Panc1 (cell line): ENCODE results near the gene KCNMA1.

Experiments used
- POLR2AphosphoS5 ChIP-seq: IDR thresholded peaks from 2 replicates; pipeline ENCODE4 v1.6.1; 2012; ENCODE audit warnings: mild to moderate bottlenecking, low read depth, low read length, moderate library complexity
- SIN3A ChIP-seq: IDR thresholded peaks from 2 replicates; pipeline ENCODE4 v1.6.1; 2012; ENCODE audit warnings: low read depth, mild to moderate bottlenecking, low read length, moderate library complexity, borderline replicate concordance; ENCODE audit not compliant: insufficient read depth
- TCF7L2 ChIP-seq: IDR thresholded peaks from 2 replicates; pipeline ENCODE4 v1.6.1; 2011; ENCODE audit warnings: mild to moderate bottlenecking, low read depth, low read length, inconsistent platforms
- TF ChIP-seq, protein P1 (sequence below): fragments of 450-650 bp; IDR thresholded peaks from 2 replicates; pipeline ENCODE4 v1.5.1; 2017; ENCODE audit warnings: mild to moderate bottlenecking

DNA sequence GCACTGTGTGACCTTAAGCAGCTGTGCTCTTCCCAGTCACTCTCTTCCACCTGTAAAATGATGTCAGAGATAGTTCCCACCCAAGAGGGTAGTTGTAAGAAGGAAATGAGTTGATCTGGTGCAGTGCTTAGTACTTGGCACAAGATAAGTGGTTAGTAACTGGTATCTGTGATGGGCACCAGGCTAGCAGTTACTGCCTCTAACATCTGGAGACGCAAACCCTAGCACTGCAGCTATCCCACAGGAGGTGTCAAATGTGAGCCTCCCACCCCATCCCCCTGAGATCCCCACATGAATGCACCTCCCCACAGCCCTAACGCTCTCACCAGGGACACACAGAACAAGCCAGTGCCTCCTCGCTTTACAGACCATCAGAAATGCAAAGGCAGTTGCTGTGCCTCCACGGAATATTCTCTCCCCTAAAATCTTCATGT, 72.0 kb downstream of the KCNMA1 start:
- TF ChIP-seq SIN3A = no peak
- TF ChIP-seq, protein P1, sequence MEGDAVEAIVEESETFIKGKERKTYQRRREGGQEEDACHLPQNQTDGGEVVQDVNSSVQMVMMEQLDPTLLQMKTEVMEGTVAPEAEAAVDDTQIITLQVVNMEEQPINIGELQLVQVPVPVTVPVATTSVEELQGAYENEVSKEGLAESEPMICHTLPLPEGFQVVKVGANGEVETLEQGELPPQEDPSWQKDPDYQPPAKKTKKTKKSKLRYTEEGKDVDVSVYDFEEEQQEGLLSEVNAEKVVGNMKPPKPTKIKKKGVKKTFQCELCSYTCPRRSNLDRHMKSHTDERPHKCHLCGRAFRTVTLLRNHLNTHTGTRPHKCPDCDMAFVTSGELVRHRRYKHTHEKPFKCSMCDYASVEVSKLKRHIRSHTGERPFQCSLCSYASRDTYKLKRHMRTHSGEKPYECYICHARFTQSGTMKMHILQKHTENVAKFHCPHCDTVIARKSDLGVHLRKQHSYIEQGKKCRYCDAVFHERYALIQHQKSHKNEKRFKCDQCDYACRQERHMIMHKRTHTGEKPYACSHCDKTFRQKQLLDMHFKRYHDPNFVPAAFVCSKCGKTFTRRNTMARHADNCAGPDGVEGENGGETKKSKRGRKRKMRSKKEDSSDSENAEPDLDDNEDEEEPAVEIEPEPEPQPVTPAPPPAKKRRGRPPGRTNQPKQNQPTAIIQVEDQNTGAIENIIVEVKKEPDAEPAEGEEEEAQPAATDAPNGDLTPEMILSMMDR = no peak
- no peak for TF ChIP-seq TCF7L2
- no peak for TF ChIP-seq POLR2AphosphoS5
